NCI-H82 treated with DMSO at 0.1 percent for 48 hours (cell line): Measurements from ENCODE around the gene CCDC167.

ENCODE experiments used
- DNase-seq: peaks from one replicate; lab custom pipeline; 2025; ENCODE audit not compliant: unreplicated experiment; lab: John Stamatoyannopoulos, UW

Gene CCDC167

DNA sequence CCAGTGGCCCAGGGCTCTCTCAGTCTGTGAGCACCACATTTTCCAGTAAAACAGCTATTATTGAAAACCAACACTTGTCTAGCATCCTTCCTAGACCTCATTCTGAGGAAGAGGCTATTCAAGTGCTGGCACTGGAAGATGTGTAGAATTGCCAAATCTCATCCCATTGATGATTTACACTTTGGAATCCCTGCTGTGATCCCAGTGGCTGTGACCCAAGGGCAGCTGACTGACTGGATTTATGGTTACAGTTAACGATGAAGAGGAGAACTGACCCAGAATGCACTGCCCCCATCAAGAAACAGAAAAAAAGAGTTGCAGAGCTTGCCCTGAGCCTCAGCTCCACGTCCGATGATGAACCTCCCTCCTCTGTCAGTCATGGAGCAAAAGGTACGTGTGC is 64.3 kb downstream of the CCDC167 start:
- DNase-seq, result no peak

DNA sequence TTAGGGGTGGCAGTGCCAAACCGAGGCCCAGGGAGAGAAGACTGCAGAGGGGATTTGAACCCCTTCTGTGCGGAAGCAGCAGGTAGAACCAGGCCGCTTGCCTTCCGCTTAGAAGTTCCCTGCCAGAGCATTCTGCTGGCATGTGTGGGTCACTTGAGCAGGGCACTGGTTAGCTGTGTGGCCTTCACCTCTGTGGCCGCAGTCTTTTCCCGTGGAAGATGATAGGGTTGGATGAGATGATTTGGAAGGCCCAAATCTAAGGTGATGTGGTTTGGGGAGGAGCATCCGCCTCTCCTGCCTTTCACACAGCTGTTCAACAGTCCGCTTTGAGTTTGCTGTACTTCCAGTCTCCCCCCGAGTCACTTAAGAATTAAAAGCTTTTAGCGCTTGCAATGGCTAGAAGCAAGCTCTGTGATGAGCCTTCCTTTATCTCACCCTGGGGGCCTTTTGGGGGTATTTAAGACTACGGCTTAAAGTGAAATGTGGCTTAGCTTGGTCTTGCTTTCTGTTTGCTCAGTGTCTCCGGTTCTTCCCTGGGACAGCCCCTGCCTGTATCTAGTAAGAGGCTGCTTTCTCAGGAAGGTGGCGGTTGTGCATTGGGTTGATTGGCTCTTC is 65.9 kb downstream of the CCDC167 start:
- DNase-seq, result no peak
